IMR-90 (cell line): Measurements from ENCODE around the gene NKD1. TPM values are rescaled to one million over a fixed set of nuclear protein-coding genes. Genes with fewer than 3 reads are reported as not detected.

Experiments used
- ATAC-seq: fragments of 200-7000 bp; cut with Tn5 transposase; 2 replicates; pipeline ENCODE4 v1.9.1; 2020; ENCODE audit warnings: low read depth, mild to moderate bottlenecking, moderate library complexity
- BruUV-seq: library from RNA; stranded (reverse); fragments of 400-500 nt; replicated peaks from 2 replicates; lab custom pipeline; 2021; lab: Mats Ljungman, UMichigan
- CTCF ChIA-PET: fragments of 300-600 bp; formaldehyde crosslinking; extraction: SDS; loops from one replicate; lab custom pipeline; 2021; ENCODE audit warnings: antibody characterized with exemption; lab: Yijun Ruan, JAX
- POLR2A ChIA-PET: fragments of 300-600 bp; sonication (Branson Sonifier 250); formaldehyde crosslinking; loops from one replicate; lab custom pipeline; 2022; ENCODE audit warnings: antibody characterized with exemption; ENCODE audit not compliant: unreplicated experiment; lab: Charles Lee
- DNase-seq: peaks from one replicate; pipeline ENCODE4 v3.0.0; 2013
- H2AFZ ChIP-seq: replicated peaks from 2 replicates; pipeline ENCODE3; 2013; ENCODE audit warnings: low read length, mild to moderate bottlenecking; ENCODE audit not compliant: poor library complexity
- H2AK5ac ChIP-seq: 2 replicates; pipeline ENCODE4 v1.6.1; 2013; ENCODE audit warnings: low read depth, low read length, inconsistent platforms
- H2AK9ac ChIP-seq: replicated peaks from 2 replicates; pipeline ENCODE3; 2013; ENCODE audit warnings: mild to moderate bottlenecking, low read depth, low read length, moderate library complexity; ENCODE audit not compliant: poor library complexity
- H2BK120ac ChIP-seq: 2 replicates; pipeline ENCODE4 v1.6.1; 2013; ENCODE audit warnings: low read depth, low read length, inconsistent platforms
- H2BK15ac ChIP-seq: 3 replicates; pipeline ENCODE4 v1.6.1; 2013; ENCODE audit warnings: low read depth, low read length, inconsistent platforms
- H2BK20ac ChIP-seq: 2 replicates; pipeline ENCODE4 v1.6.1; 2013; ENCODE audit warnings: low read depth, mild to moderate bottlenecking, inconsistent platforms, low read length, moderate library complexity
- H2BK5ac ChIP-seq: 2 replicates; pipeline ENCODE4 v1.6.1; 2013; ENCODE audit warnings: mild to moderate bottlenecking, low read depth, low read length, inconsistent platforms; ENCODE audit not compliant: poor library complexity, severe bottlenecking
- H3K14ac ChIP-seq: replicated peaks from 2 replicates; pipeline ENCODE4 v1.6.1; 2013; ENCODE audit warnings: low read depth, low read length, inconsistent platforms
- H3K18ac ChIP-seq: 2 replicates; pipeline ENCODE4 v1.6.1; 2013; ENCODE audit warnings: low read depth, low read length, control low read depth
- H3K23ac ChIP-seq: 2 replicates; pipeline ENCODE4 v1.6.1; 2013; ENCODE audit warnings: low read depth, low read length, inconsistent platforms
- H3K27ac ChIP-seq: 2 replicates; pipeline ENCODE4 v1.5.1; 2013; ENCODE audit warnings: mild to moderate bottlenecking, control low read depth, low read length; ENCODE audit not compliant: insufficient read depth
- H3K27me3 ChIP-seq: 2 replicates; pipeline ENCODE4 v1.6.1; 2013; ENCODE audit warnings: low read length; ENCODE audit not compliant: control insufficient read depth, insufficient read depth
- H3K36me3 ChIP-seq: 2 replicates; pipeline ENCODE4 v1.6.1; 2013; ENCODE audit warnings: low read length, mixed read lengths; ENCODE audit not compliant: control insufficient read depth, insufficient read depth
- H3K4ac ChIP-seq: 2 replicates; pipeline ENCODE4 v1.6.1; 2013; ENCODE audit warnings: low read depth, low read length, inconsistent platforms
- H3K4me1 ChIP-seq: 2 replicates; pipeline ENCODE4 v1.6.1; 2013; ENCODE audit warnings: low read length, mixed read lengths; ENCODE audit not compliant: control insufficient read depth, insufficient read depth
- H3K4me2 ChIP-seq: 2 replicates; pipeline ENCODE4 v1.6.1; 2013; ENCODE audit warnings: low read depth, mild to moderate bottlenecking, control low read depth, low read length, moderate library complexity
- H3K4me3 ChIP-seq: 2 replicates; pipeline ENCODE4 v1.5.1; 2013; ENCODE audit warnings: low read depth, mild to moderate bottlenecking, control low read depth, low read length, moderate library complexity; ENCODE audit not compliant: insufficient read depth
- H3K56ac ChIP-seq: 2 replicates; pipeline ENCODE4 v1.6.1; 2013; ENCODE audit warnings: low read length, inconsistent platforms; ENCODE audit not compliant: insufficient read depth; ENCODE audit errors: extremely low read depth
- H3K79me1 ChIP-seq, 2 experiments: 2 replicates each; pipeline ENCODE4 v1.6.1; 2013; ENCODE audit warnings: low read length in 2 of 2, inconsistent platforms in 1 of 2, low read depth in 1 of 2
- H3K9ac ChIP-seq: 2 replicates; pipeline ENCODE4 v1.6.1; 2013; ENCODE audit warnings: low read depth, low read length, control low read depth
- H3K9me1 ChIP-seq: 2 replicates; pipeline ENCODE4 v1.6.1; 2013; ENCODE audit warnings: low read length, inconsistent platforms; ENCODE audit not compliant: insufficient read depth
- H3K9me3 ChIP-seq: 2 replicates; pipeline ENCODE4 v1.6.1; 2013; ENCODE audit warnings: low read length; ENCODE audit not compliant: control insufficient read depth, insufficient read depth
- H4K20me1 ChIP-seq: 2 replicates; pipeline ENCODE4 v1.6.1; 2013; ENCODE audit warnings: low read length, inconsistent platforms; ENCODE audit not compliant: insufficient read depth
- H4K5ac ChIP-seq: 2 replicates; pipeline ENCODE4 v1.6.1; 2013; ENCODE audit warnings: mild to moderate bottlenecking, low read depth, low read length, control low read depth
- H4K8ac ChIP-seq, 2 experiments: 2 replicates each; pipeline ENCODE4 v1.6.1; 2013; ENCODE audit warnings: low read depth in 2 of 2, low read length in 2 of 2, control low read depth in 1 of 2, inconsistent platforms in 1 of 2
- H4K91ac ChIP-seq: 2 replicates; pipeline ENCODE4 v1.6.1; 2013; ENCODE audit warnings: low read depth, low read length, inconsistent platforms; ENCODE audit not compliant: insufficient read depth
- BHLHE40 ChIP-seq: fragments of 150-350 bp; IDR thresholded peaks from 2 replicates; pipeline ENCODE4 v1.6.1; 2016; ENCODE audit warnings: mild to moderate bottlenecking, low read depth, low read length
- CHD1 ChIP-seq: IDR thresholded peaks from 2 replicates; pipeline ENCODE4 v1.6.1; 2012; ENCODE audit warnings: low read depth, low read length, improper control_type of control experiment
- MAZ ChIP-seq: IDR thresholded peaks from 2 replicates; pipeline ENCODE4 v1.6.1; 2012; ENCODE audit warnings: low read depth, mild to moderate bottlenecking, low read length, improper control_type of control experiment, moderate library complexity, borderline replicate concordance
- MXI1 ChIP-seq: IDR thresholded peaks from 2 replicates; pipeline ENCODE4 v1.6.1; 2012; ENCODE audit warnings: low read depth, mild to moderate bottlenecking, low read length, moderate library complexity, borderline replicate concordance
- POLR2A ChIP-seq: IDR thresholded peaks from 2 replicates; pipeline ENCODE4 v1.6.1; 2012; ENCODE audit warnings: mild to moderate bottlenecking, low read depth, low read length
- RAD21 ChIP-seq: IDR thresholded peaks from 2 replicates; pipeline ENCODE4 v1.6.1; 2012; ENCODE audit warnings: low read length, improper control_type of control experiment
- RFX5 ChIP-seq: IDR thresholded peaks from 2 replicates; pipeline ENCODE4 v1.8.0; 2012; ENCODE audit warnings: low read depth, mild to moderate bottlenecking, low read length, moderate library complexity
- SMC3 ChIP-seq: fragments of 150-350 bp; IDR thresholded peaks from 2 replicates; pipeline ENCODE4 v1.6.1; 2016; ENCODE audit warnings: low read depth, mild to moderate bottlenecking, antibody characterized with exemption, low read length, moderate library complexity
- WGBS, 2 experiments: methylation state at CpG; one replicate each; pipeline versions ENCODE4 v1.1.5 to v1.1.7; 2013; ENCODE audit warnings: missing lambda C conversion rate in 2 of 2; ENCODE audit not compliant: insufficient read length in 1 of 2; ENCODE audit errors: extremely low coverage in 2 of 2; 5-methylcytosine and 5-hydroxymethylcytosine counted together
- dilution Hi-C: fragments of 300-500 bp; cut with HindIII; formaldehyde crosslinking; loops from one replicate; pipeline ENCODE4 v1.14.3; 2018; ENCODE audit warnings: low sequenced_read_pairs; ENCODE audit not compliant: unreplicated experiment
- in situ Hi-C: fragments of 300-500 bp; cut with MboI; formaldehyde crosslinking; loops from 3 replicates; pipeline ENCODE4 v1.14.3; 2019; ENCODE audit warnings: low sequenced_read_pairs, inconsistent platforms, mixed read lengths
- intact Hi-C: fragments of 100-400 bp; cut with micrococcal nuclease; formaldehyde crosslinking; loops from 2 replicates; pipeline ENCODE4 v1.10.0; 2022
- polyA plus RNA-seq, 3 experiments: library from polyadenylated mRNA; depleted of rRNA; stranded (reverse); fragments of >200 nt; gene quantifications; 2 replicates each; pipeline ENCODE4 v1.2.3, GENCODE V29; 2012; ENCODE audit warnings: low replicate concordance in 1 of 3
- total RNA-seq: library from RNA; depleted of rRNA; stranded (reverse); fragments of >200 nt; gene quantifications from 2 replicates; pipeline ENCODE4 v1.2.3, GENCODE V29; 2012
- TF ChIP-seq, protein P1 (sequence below): conservative IDR thresholded peaks from 2 replicates; pipeline ENCODE4 v1.5.1; 2012; ENCODE audit warnings: mild to moderate bottlenecking, low read depth, low read length, improper control_type of control experiment
- TF ChIP-seq, protein P2 (sequence below): fragments of 150-350 bp; IDR thresholded peaks from 2 replicates; pipeline ENCODE4 v1.6.1; 2016; ENCODE audit warnings: low read depth, mild to moderate bottlenecking, low read length, moderate library complexity, borderline replicate concordance

The NKD1 gene
- total and polyA plus RNA-seq, 2 of the 4 experiments (the other 2 are of a cell fraction) = not detected

DNA sequence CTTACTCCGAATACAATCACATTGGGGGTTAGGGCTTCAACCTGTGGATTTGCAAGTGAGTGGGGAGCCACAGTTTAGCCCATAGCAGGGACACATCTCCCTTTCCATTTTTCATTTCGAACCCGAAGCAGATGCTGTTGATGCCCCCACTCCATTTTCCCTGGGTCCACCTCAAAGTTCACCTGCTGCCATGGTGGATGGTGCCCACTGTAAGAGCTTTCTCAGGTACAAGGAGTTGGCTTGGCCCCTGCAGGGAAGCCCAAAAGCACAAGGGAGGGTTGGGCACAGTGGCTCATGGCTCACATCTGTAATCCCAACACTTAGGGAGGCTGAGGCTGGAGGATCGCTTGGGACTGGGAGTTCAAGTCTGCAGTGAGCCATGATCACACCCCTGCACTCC lies 81.1 kb downstream of the NKD1 start:
- DNase-seq (no peak), ATAC-seq (no peak)
- TF ChIP-seq MXI1 = no peak
- no peak for TF ChIP-seq MAZ
- no peak for TF ChIP-seq CHD1
- no peak for TF ChIP-seq RAD21
- TF ChIP-seq RFX5 = no peak
- TF ChIP-seq POLR2A = no peak
- TF ChIP-seq, protein P1, sequence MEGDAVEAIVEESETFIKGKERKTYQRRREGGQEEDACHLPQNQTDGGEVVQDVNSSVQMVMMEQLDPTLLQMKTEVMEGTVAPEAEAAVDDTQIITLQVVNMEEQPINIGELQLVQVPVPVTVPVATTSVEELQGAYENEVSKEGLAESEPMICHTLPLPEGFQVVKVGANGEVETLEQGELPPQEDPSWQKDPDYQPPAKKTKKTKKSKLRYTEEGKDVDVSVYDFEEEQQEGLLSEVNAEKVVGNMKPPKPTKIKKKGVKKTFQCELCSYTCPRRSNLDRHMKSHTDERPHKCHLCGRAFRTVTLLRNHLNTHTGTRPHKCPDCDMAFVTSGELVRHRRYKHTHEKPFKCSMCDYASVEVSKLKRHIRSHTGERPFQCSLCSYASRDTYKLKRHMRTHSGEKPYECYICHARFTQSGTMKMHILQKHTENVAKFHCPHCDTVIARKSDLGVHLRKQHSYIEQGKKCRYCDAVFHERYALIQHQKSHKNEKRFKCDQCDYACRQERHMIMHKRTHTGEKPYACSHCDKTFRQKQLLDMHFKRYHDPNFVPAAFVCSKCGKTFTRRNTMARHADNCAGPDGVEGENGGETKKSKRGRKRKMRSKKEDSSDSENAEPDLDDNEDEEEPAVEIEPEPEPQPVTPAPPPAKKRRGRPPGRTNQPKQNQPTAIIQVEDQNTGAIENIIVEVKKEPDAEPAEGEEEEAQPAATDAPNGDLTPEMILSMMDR = no peak
- TF ChIP-seq, protein P2, sequence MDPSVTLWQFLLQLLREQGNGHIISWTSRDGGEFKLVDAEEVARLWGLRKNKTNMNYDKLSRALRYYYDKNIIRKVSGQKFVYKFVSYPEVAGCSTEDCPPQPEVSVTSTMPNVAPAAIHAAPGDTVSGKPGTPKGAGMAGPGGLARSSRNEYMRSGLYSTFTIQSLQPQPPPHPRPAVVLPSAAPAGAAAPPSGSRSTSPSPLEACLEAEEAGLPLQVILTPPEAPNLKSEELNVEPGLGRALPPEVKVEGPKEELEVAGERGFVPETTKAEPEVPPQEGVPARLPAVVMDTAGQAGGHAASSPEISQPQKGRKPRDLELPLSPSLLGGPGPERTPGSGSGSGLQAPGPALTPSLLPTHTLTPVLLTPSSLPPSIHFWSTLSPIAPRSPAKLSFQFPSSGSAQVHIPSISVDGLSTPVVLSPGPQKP = no peak
- TF ChIP-seq SMC3 = no peak
- no peak for TF ChIP-seq BHLHE40
- H4K5ac ChIP-seq = no peak overlapping the region
- dilution Hi-C loops = no loop called here
- no peak overlapping the region for H2BK5ac ChIP-seq
- no peak overlapping the region for H2BK15ac ChIP-seq
- ChIA-PET POLR2A (no interaction called here), CTCF (no interaction called here)
- peaks cover 2% of the 10 kb centered on the region; the same call in 1 of the 2 replicates for H3K27me3 ChIP-seq
- no peak overlapping the region for H3K4ac ChIP-seq
- no peaks in the 10 kb centered on the region for H4K20me1 ChIP-seq
- in situ Hi-C loops = no loop called here
- no peak overlapping the region for H3K14ac ChIP-seq
- no peak overlapping the region for H2BK20ac ChIP-seq
- no peaks in the 10 kb centered on the region for H3K36me3 ChIP-seq
- H3K56ac ChIP-seq = no peak overlapping the region
- no peak overlapping the region for H3K4me2 ChIP-seq
- H2BK120ac ChIP-seq = no peak overlapping the region
- no peak overlapping the region for H3K23ac ChIP-seq
- intact Hi-C loops = no loop called here
- H2AK5ac ChIP-seq = no peak overlapping the region
- H2AK9ac ChIP-seq = no peak overlapping the region
- H3K18ac ChIP-seq = no peak overlapping the region
- H4K8ac ChIP-seq = no peak overlapping the region
- H3K4me3 ChIP-seq = no peak overlapping the region
- no peak overlapping the region for H4K91ac ChIP-seq
- no peaks in the 10 kb centered on the region for H3K4me1 ChIP-seq
- BruUV-seq = no TSS peak
- WGBS, 2 experiments = no CpG with 5 or more reads among the region's 4 CpGs
- H3K27ac ChIP-seq = no peak overlapping the region
- H3K9me1 ChIP-seq = no peaks in the 10 kb centered on the region
- no peaks in the 10 kb centered on the region for H3K9me3 ChIP-seq
- H3K79me1 ChIP-seq = no peaks in the 10 kb centered on the region
- no peak overlapping the region for H3K9ac ChIP-seq
- no peak overlapping the region for H2AFZ ChIP-seq
